Measurements from ENCODE around the gene BTRC.
A peak's percentile ranks its signal among the peaks of the same experiment; 100 is the strongest.
"Not testable (repeated sequence)": the region's sequence is repeated elsewhere in the genome, so short reads cannot be mapped to it uniquely, and the experiment has no call there.

BTRC gene

DNA sequence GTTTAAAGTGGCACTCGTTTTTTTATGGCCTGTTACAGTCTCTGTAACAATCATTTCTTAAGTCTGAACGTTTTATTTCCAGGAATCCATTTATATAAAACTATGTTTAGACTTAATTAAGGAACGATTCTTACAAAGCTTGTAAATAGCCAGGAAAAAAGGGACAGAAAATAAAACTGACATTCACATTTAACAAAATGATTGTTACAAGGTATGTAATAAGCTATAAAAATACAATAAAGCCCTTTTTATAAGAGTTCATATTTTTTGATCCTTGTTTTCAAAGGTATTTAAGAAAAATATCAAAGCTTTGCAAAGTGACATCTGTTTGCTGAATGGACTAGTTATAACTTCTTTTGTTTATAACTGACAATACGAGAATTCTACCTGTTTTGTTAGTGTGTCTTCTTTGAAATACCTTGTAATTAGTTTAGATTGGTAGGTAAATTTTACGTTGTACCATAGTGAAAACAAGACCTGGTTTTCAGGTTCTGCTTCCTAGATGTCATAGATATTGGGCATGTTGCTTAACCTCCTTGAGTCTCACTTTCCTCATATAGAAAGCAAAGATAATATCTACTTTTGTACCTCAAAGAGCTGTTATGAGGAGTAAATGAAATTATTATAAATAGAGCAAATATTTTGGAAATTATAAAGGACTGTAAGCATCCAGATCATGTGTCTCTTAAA is 25.8 kb downstream of the BTRC start:
- DNase-seq = no peak
- H3K36me3 Mint-ChIP-seq (ENCODE audit: low read depth) = peaks cover 5% of the 10 kb centered on the region
- H3K27me3 Mint-ChIP-seq (ENCODE audit: low read depth, poor library complexity) = no peaks in the 10 kb centered on the region
- no peak overlapping the region for H3K27ac Mint-ChIP-seq
- no peaks in the 10 kb centered on the region for H3K4me1 Mint-ChIP-seq
- no peak for TF ChIP-seq CTCF (IDR thresholded peaks at IDR 0.05)
- no peak overlapping the region for H3K4me3 Mint-ChIP-seq
- no peaks in the 10 kb centered on the region for H3K9me3 Mint-ChIP-seq

DNA sequence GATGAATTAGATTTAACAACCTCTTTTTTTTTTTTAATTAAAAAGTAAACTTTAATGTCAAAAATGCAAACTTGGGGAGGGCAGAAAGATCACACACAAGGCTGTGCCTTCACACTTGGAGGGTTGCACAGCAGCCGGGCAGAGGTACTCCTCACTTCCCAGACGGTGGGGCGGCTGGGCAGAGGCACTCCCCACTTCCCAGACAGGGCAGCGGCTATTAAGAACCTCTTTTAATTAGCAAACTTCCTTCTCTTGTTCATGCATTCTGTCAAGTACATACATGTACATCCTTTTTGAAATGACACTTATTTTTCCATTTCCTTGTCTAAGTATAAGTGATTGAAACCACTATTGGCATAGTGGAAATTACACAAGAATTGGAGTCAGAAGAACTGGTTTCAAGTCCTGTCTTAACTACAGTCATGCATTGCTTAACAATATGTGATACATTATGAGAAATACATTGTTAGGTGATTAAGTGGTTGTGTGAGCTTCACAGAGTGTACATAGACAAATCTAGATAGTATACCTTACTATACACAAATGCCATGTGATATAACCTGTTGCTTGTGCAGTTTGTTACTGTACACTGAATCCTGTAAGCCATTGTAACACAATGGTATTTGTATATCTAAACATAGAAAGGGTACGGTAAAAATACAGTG is 26.5 kb downstream of the BTRC start:
- no peak for DNase-seq
- H3K27me3 Mint-ChIP-seq (ENCODE audit: low read depth, poor library complexity) = no peaks in the 10 kb centered on the region
- H3K36me3 Mint-ChIP-seq (ENCODE audit: low read depth) = peaks cover 5% of the 10 kb centered on the region
- H3K4me3 Mint-ChIP-seq = no peak overlapping the region
- no peaks in the 10 kb centered on the region for H3K4me1 Mint-ChIP-seq
- no peak overlapping the region for H3K27ac Mint-ChIP-seq
- no peaks in the 10 kb centered on the region for H3K9me3 Mint-ChIP-seq
- no peak for TF ChIP-seq CTCF (IDR thresholded peaks at IDR 0.05)

- TF ChIP-seq CTCF (IDR thresholded peaks at IDR 0.05) = no peak
- Mint-ChIP-seq H3K4me1 (peaks cover 16% of the 10 kb centered on the region), H3K36me3 (ENCODE audit: low read depth) (no peaks in the 10 kb centered on the region), H3K4me3 (no peak overlapping the region), H3K27me3 (ENCODE audit: low read depth, poor library complexity) (no peaks in the 10 kb centered on the region), H3K9me3 (no peaks in the 10 kb centered on the region), H3K27ac (no peak overlapping the region)
- DNase-seq = no peak
These were observed 32.1 kb downstream of the BTRC start for GRCh38 chr10:101385866-101386658.

GRCh38 chr10:101386659-101387259 is 32.8 kb downstream of the BTRC start:
- Mint-ChIP-seq H3K9me3 (no peaks in the 10 kb centered on the region), H3K4me1 (peaks cover 16% of the 10 kb centered on the region), H3K4me3 (no peak overlapping the region), H3K27ac (no peak overlapping the region), H3K27me3 (ENCODE audit: low read depth, poor library complexity) (no peaks in the 10 kb centered on the region), H3K36me3 (ENCODE audit: low read depth) (no peaks in the 10 kb centered on the region)
- TF ChIP-seq CTCF (IDR thresholded peaks at IDR 0.05) = no peak
- no peak for DNase-seq

- Mint-ChIP-seq H3K27me3 (ENCODE audit: low read depth, poor library complexity) (no peaks in the 10 kb centered on the region), H3K4me1 (peaks cover 16% of the 10 kb centered on the region), H3K9me3 (no peaks in the 10 kb centered on the region), H3K4me3 (no peak overlapping the region), H3K36me3 (ENCODE audit: low read depth) (peaks cover 6% of the 10 kb centered on the region), H3K27ac (no peak overlapping the region)
- TF ChIP-seq CTCF (IDR thresholded peaks at IDR 0.05) = no peak
- no peak for DNase-seq
These were observed 34.8 kb downstream of the BTRC start for GRCh38 chr10:101388676-101389276.

DNA sequence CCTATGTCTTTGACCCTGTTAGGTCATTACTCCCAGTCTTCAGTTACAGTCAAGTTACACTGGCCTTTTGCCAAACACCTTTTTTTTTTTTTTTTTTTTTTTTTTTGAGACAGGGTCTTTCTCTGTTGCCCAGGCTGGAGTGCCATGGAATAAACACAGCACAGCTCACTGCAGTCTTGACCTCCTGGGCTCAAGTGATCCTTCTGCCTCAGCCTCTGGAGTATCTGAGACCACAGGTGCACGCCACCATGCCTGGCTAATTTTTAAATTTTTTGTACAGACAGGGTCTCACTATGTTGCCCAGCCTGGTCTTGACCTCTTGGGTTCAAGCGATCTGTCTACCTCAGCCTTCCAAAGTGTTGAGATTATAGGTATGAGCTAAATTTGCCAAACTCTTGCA is 35.6 kb downstream of the BTRC start:
- H3K4me1 Mint-ChIP-seq = peaks cover 16% of the 10 kb centered on the region

More for the DNA sequence above, 35.6 kb downstream of the BTRC start:
- not testable (repeated sequence) for DNase-seq; H3K4me3 Mint-ChIP-seq; H3K9me3 Mint-ChIP-seq; H3K27me3 Mint-ChIP-seq (ENCODE audit: low read depth, poor library complexity); H3K36me3 Mint-ChIP-seq (ENCODE audit: low read depth)
- H3K27ac Mint-ChIP-seq = peak overlapping the region; percentile 5
